Inflammatory macrophage treated with lipopolysaccharide for 1 hour (primary cell): ENCODE measurements around the gene VAMP4.
"Not testable (repeated sequence)": the region's sequence is repeated elsewhere in the genome, so short reads cannot be mapped to it uniquely, and the experiment has no call there.

ENCODE experiments used
- DNase-seq, 2 donors: peaks; one replicate each; pipeline ENCODE4 v3.0.0-alpha.2; 2020 to 2022

VAMP4 gene

DNA sequence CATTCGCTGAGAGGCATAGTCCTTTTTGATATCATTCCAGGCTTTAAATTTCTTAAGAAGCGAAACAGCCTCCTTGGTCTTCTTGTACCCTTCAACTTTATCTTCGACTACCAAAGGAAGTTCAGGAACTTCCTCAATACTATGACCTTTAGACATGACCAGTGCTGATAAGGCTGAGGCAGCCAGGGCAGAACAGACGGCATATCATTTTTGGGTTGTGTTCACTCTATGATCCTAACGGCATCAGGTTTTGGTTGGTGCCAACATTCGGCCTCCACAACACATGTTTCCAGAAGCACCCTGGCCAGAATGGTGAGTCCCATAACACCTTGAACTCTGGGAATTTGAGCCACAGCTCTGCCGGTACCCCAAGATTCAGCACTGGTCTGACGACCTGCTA is 58.0 kb downstream of the VAMP4 start:
- DNase-seq: no peak

DNA sequence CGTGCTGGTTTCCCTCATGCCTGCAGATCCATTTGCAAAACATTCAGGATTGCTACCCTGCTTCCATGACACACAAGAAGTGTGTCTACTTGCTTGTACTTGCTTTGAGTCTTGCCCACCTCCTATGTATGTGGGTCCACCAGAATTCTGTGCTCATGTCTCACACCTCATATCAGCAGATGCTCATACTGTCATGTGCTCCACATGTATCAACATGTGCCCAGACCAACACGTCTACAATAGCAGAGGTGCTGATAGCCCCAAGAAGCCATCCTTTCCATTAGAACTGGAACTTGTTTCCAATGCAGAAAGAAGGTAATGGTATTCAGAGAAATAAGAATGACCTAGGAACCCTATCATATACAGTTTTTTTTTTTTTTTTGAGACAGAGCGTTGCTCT is 61.5 kb downstream of the VAMP4 start:
- DNase-seq: no peak

DNA sequence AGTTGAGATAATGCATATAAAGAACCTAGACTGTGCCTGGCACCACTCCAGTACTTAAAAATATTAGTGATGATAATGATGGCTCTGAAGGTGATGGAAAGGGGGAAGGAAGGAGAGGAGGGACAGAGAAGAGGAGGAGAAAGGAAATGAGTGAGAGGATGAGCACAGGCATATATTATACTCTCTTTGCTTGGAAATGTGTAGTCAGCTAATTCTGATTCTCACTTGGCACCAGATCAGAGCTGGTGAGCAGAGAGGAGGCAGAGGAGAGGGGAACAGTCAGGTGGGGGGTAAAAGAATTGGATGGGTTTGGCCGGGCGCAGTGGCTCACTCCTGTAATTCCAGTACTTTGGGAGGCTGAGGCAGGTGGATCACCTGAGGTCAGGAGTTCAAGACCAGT is 65.0 kb downstream of the VAMP4 start:
- DNase-seq: no peak

DNA sequence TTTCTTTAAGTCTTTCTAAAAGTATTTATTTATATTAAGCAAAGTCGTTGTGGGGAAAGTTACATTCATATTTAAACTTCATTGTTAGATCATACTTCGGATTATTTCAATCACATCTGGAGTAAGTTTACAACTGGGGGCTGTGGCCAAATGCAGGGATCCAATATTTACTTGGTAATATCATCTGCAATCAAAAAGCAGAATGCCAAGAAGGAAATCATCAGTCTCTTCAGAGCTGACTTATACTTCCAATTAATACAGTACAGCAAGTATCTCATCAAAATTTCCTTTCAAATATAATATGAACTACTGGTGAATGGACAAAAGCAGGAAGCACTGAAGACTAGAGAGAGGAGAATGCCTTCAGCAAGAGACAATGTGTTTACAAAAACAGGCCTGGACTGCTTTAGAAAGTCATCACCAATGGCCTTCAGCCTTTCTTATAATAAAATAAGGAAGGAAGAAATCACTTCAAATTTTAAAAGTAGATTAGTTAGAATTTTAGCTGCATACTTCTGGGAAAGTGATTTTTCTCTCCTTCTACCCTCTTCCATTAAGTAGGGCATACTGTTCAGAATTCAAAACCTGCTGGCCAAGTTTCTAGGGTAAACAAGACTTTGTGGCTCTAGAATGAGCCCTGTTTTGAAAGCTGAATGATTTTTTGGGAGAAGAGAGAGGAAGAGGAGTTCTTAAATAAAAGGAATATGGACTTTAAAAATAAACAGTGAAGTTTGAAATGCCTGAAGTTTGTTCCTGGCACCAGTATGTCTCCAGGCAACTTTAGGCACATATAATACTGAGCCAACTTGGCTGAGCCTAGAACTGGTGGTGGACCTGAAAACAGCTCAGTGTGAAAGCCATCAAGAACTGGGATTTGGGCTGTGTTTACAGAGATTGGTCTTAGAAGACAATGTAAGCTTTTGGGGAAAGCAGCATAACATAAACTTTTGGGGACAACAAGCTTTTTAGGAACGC is 67.1 kb downstream of the VAMP4 start:
- no peak for DNase-seq

DNA sequence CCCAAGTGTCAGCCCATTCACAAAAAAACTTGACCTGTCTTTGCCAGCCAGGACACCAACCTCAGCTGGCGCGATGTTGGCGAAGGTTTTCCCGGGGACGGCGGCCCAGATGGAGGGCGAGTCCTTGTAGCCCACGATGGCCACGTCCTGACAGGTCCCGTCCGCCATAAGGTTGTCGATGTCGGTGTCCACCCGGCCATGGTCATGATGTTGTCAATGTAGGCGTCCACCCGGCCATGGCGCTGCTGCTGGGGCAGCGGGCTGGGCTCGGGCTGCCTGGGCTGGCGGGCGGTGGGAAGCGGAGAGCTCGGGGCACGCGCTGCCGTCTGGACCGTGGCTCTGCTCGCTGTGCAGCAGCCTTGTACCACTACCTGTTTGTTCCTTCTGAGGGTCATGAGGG is 71.1 kb downstream of the VAMP4 start:
- no peak for DNase-seq

DNA sequence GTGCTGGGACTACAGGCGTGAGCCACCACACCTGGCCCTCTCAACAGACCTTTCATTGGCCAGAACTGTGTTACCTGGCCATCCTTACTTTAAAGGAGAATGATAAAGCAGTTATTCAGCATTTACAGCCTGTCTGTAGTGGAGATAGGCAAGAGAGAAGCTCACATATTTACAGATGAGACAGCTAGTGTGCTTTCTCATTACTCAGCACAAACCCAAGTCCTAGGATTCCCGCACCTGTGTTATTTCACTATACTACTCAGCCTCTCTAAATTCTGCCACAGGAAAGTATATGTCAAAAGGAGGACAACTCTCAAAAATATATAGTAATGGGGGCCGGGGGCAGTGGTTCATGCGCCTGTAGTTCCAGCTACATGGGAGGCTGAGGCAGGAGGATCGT is 73.5 kb downstream of the VAMP4 start:
- DNase-seq: no peak

DNA sequence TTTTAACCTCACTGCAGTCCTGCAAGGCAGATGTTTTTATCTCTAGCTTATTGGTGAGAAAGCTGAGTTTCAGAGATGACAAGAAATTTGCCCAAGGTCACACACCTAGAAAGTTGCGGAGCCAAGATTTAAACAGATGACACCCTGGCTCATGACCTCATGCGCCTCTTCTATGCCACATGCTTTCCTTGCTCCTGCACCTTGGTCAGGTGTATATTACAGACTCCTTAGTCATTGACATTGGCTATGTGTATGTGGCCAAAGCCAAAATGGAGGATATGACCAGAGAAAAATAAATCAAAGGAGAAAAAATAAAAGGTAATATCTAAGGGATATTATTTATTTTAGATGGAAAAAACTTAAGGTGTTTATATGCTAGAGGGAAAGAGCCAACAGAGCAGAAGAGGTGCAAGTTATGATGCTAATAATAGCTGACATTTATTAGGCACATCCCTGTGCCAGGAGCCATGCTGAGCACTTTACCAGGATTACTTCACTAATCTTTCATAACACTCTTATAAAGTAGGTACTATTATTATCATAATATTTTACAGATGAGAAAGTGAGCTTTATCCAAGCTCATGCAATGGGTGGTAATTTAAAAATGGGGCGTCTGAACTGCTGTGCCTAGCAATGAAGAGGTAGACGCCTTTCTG is 75.6 kb downstream of the VAMP4 start:
- DNase-seq: no peak

DNA sequence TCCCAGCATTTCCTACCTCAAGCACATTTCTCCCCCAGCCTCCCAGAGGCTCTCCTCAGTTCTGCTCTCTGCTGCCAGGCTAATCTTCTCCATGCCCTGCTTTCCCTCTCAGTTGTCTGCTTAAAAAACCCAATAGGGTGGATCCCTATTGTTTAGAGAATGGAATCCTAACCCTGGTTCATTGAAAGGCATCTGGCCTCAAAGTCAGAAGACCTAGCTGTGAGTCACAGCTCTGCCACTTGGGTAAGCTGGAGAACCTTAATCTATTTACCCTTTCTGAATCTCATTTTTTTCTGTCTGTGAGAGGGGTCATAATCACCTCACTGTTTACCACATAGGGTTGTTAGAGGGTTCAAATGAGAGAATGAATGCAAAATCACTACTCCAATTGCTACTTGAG is 76.9 kb downstream of the VAMP4 start:
- no peak for DNase-seq

DNA sequence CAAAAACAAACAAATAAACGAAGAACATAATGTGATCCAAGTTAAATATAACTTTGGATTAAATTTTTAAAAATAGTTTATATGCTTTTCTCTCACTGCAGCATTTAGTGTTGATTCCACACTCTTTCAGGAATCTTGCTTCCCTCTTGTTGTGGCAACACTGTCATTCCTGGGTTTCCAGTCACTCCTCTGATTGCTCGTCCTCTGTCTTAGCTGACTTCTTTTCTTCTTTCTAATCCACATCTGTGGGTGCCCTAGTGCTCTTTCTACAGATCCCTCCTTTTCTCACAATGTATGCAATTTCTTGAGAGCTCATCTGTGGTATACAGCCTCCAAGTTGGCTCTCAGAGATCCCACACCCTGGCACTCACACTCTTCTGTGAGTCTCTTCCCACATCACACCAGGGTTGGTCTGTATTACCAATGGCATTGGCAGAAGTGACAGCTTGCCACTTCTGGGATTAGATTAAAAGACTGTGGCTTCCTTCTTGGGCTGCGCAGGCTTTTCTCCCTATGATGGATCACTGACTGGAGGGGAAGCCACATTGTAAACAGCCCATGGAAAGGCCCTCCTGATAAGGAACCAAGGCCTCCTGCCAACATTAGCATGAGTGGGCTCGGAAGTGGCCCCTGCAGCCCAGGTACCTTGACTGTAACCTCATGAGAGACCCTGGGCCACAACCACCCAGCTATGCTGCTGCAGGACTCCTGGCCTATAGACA is 77.8 kb downstream of the VAMP4 start:
- DNase-seq: no peak

DNA sequence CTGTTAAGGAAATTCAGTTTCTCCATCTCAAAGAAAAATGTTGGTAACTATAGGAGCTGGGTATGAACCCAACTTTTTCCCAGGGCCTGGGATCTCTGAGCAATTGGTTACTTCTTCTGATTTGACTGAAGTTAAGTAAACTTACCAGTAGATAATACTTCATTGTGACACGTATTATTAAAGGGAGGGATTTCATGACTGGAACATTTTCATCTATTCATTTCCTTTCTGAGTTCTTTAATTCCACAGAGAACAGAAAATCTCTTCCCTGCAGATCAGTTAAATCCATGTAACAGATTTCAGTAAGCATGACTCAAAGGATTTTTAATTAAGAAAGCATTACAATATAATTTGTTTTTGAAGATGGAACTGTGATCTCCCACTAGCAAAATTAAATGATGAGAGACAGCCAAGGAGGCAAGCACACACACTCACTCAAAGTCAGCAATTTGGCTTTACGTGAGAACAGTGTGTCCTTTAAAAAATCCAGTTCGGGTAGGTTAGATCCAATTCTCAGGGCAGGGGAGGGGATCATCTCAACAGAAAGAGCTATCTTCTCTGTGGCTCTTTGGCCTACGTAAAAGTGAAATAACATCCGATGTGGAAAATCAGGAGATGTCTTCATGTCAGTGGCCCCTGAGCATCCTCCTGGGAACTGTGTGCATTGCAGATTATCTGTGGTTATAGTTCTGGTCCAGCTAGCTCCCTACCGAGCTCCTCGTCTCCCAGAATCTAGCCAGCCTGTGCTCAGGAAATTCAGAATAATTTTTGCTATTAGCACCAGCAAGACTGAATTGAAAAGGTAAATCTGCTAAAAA is 78.6 kb downstream of the VAMP4 start:
- no peak for DNase-seq

DNA sequence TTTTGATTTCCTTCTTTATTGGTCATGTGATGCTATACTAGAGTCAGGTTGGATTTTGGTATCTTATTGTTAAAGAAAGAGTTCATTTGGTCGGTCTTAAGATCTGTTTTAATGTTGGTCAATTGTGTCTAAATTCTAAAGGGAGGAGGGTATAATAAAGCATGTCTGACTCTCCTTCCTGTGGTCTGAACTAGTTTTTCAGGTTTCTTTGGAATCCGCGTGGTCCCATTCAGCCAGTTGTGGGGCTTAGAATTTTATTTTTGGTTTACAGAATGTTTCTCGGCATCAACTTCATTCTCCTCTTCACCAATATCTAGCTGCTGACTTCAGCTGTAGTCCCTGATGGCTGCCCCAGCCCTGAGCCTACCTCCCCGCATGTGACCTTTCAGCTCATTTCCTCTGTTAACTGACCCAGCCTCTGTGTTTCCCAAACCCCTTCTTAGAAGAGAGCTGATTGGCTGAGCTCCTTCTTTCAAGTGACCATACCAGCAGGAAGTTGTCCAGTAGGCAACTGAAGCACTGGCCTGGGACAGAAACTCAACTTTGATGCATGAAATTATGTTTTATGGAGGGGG is 80.7 kb downstream of the VAMP4 start:
- no peak for DNase-seq

DNA sequence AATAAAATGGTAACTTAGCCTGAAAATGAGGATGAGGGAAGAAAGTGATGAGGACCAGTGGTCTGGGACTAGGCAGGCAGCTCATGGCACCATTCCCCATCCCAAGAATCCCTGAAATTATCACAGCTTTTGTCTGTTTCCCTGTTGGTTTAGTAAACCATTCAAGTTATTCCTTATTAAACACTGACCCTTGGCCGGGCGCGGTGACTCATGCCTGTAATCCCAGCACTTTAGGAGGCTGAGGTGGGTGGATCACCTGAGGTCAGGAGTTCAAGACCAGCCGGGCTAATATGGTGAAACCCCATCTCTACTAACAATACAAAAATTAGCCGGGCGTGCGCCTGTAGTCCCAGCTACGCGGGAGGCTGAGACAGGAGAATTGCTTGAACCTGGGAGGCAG is 85.7 kb downstream of the VAMP4 start:
- not testable (repeated sequence) for DNase-seq

DNA sequence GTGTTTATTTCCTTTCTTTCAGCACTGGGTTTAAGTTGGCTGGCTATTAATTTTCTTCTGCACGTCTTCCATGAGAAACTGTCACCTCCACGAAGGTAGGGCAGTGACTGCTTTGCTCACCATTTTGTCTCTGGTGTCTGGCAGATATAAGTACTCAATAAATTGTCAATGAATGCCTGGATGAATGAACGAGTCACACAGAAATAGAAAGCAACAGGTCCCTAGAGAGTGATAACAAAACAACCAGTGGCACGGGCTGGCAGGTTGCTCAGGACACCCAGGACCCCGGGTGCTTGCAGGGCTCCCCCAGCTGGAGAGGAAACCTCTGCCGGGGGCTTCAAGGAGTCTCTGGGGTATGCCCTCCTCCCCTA is 86.1 kb downstream of the VAMP4 start:
- DNase-seq: no peak

DNA sequence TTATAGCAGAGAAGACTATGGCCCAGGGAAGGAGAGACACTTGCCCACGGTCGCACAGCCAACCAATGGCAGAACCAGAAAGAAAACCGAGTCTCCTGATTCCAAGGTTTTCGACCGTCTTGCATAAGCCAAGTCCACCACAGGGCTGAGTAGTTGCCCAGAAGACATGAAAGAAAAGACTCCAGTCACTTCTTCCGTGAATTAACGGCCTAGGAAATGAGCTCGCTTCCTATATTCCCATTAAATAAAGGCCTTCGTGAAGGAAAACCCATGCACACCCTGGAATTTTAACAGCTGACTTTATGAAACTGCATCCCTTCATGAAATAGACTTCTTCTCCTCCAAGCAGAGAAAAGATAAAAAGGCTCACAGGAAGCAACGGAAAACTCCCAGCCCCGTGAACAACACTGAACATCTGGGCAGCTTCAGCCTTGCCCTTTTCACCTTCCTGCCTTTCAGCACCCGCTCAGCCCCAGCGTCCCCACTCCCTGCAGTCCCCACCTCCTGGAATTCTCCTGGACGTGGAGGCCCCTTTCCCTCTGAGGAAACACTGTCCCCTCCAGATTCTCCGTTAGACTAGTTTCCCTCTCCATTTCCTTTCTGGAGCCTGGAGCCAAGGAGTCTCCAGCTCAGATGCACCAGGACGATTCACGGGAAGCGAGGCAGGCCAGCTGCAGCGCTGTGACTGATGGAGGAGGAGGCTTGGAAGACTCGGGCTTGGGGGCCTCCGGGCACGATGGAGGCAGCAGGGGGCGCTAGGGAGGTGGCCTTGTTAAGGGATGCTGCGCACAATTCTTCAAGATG is 86.7 kb downstream of the VAMP4 start:
- peak; percentile 40 to 87 for DNase-seq

DNA sequence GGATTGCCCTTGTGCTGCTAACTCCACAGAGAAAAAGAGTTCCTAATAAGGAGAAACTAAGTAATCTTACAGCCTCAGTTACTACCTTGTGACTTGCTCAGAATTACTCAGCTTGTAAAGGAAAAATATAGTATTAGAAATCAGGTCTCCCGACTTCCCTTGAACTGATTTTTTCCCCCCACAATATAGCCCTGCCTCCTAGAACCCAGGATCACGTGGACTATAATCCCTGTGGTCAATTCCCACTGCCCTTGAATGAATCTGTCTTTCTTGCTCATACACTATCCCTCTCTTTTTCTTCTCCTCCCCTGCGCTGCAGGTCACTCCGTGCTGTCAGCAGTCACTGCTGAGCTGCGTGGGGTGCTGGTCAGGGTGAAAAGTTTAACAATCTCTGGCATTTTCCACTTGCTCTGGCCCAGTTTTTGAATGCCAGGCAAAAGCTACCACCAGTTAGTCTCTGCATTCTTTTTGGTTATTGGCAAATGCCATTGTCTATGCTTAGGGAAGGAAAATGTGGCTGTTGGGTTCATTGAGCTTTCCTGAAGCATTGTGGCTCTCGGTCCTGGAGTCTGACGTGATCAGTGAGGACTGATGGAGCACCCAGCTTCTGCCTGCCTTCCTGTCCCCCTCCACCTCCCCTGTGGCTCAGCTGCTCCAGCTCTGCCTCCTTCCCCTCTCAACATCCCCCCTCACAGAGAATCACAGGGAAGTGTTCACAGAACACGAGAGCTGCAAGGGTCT is 87.5 kb downstream of the VAMP4 start:
- no peak for DNase-seq

DNA sequence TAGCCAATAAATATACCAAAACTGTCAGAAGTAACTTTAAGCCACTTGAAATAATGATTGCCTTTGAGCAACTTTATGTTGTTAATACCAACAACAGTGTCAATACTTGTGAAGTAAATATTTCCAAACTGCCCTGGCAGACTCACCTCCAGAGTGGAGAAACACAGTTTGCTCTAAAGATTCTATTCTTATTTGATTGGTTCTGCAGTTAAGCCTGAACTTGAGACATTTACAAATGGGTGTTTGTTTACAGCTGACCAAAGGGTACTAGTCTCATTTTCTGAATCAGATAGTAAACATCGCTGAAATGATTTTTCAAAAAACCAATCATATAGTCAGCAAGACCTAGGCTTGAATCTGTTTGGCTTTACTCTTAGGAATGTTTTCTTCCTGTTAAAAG is 88.1 kb downstream of the VAMP4 start:
- DNase-seq: no peak

DNA sequence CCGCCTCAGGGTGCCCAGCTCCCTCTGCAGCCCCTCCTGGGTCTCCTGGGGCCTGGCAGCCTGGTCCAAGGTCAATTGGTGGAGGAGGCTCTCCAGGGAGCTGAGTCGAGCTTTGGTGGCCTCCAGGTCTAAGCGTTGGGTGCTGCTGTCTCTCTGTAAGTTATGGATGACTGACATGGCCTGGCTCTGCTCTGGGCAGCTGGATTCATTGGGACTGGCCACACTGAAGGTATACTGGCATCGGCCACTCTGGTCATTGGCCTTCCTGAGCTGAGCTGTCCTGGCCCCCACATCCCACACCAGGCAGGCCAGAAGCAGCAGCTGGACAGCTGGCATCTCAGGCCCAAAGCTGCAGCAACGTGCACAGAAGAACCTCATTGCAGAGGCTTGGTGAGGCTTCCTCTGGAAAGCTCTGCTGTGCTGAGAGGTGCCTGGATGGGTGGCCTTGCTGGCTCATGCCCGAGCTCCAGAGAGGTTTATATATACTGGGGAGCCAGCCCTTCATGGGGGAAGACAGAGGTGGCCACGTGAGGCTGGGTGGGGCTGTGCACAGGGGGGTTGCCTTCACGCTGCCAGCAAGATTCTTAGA is 89.5 kb downstream of the VAMP4 start, which contains the start of gene MYOC:
Gene MYOC, minus strand, starts transcription at position 455 of the 589 bp plus-strand sequence. Its CDS starts 77 bp downstream, at position 378.
- no peak for DNase-seq
